Activated CD4-positive, alpha-beta memory T cell treated with anti-CD3 and anti-CD28 coated beads for 36 hours (primary cell): ENCODE measurements around the gene ARMH3. TPM values are rescaled to one million over a fixed set of nuclear protein-coding genes. Genes with fewer than 3 reads are reported as not detected.
A peak's percentile ranks its signal among the peaks of the same experiment; 100 is the strongest.

Experiments used
- CTCF ChIA-PET: fragments of 350-600 bp; sonication (Branson Sonifier 250); formaldehyde crosslinking; loops from one replicate; lab custom pipeline; 2021; ENCODE audit warnings: antibody characterized with exemption, inconsistent platforms; lab: Charles Lee
- POLR2A ChIA-PET: fragments of 350-600 bp; sonication (Branson Sonifier 250); formaldehyde crosslinking; loops from one replicate; lab custom pipeline; 2021; ENCODE audit warnings: antibody characterized with exemption; lab: Charles Lee
- DNase-seq: peaks from one replicate; pipeline ENCODE4 v3.0.0-alpha.2; 2020
- H3K27ac Mint-ChIP-seq: one replicate; pipeline ENCODE4 v1.8.0; 2021; ENCODE audit warnings: mixed read lengths
- H3K27me3 Mint-ChIP-seq: one replicate; pipeline ENCODE4 v1.8.0; 2021; ENCODE audit warnings: mixed read lengths
- H3K36me3 Mint-ChIP-seq: one replicate; pipeline ENCODE4 v1.8.0; 2021; ENCODE audit warnings: mixed read lengths
- H3K4me1 Mint-ChIP-seq: one replicate; pipeline ENCODE4 v1.8.0; 2021; ENCODE audit warnings: low read depth, mixed read lengths
- H3K4me3 Mint-ChIP-seq: one replicate; pipeline ENCODE4 v1.8.0; 2021; ENCODE audit warnings: mild to moderate bottlenecking, mixed read lengths
- H3K9me3 Mint-ChIP-seq: one replicate; pipeline ENCODE4 v1.8.0; 2021; ENCODE audit warnings: mixed read lengths
- intact Hi-C: fragments of 100-400 bp; cut with micrococcal nuclease; formaldehyde crosslinking; loops from one replicate; pipeline ENCODE4 v1.15.1; 2023
- total RNA-seq, 2 experiments: library from RNA; stranded (reverse); gene quantifications; one replicate each; pipeline ENCODE4 v1.2.3, GENCODE V29; 2021

Gene ARMH3
- total RNA-seq, 2 experiments from 2014 or later: 16.1 to 18.8 TPM

- DNase-seq: peak; percentile 43
- intact Hi-C loops: loop anchor here (5.0 kb wide), 1 partner anchor 298 kb away; the partner anchor contains the start of gene PPRC1
- Mint-ChIP-seq H3K27me3 (no peaks in the 10 kb centered on the region), H3K9me3 (no peaks in the 10 kb centered on the region), H3K27ac (peak overlapping the region; percentile 13), H3K4me1 (peaks cover 64% of the 10 kb centered on the region), H3K36me3 (no peaks in the 10 kb centered on the region), H3K4me3 (no peak overlapping the region)
- CTCF ChIA-PET: interaction anchor here (1.9 kb wide), 1 partner anchor 54 kb away, joined by 8 read pairs; no protein-coding TSS in a partner anchor
- POLR2A ChIA-PET: no interaction called here
Measured at GRCh38 chr10:101834341-101834740, 221.6 kb downstream of the ARMH3 start.

DNA sequence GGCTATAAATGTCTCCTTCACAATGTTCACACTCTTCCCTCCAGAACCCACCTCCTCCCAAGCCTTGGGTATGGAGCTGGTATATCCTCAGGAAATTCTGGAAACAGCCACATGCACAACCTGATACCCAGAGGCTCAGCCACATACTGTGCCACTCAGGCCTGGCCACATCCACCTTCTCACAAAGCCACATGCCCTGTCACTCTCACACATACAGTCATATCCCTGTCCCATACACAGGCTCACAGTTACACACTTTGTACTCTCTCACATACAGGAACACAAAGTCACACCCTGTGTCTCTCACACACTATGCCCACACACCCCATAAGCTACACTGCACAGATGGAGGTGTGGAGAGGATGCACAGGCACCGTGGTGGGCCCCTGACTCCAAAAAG lies 222.5 kb downstream of the ARMH3 start:
- H3K27me3 Mint-ChIP-seq: no peaks in the 10 kb centered on the region
- H3K4me1 Mint-ChIP-seq: peaks cover 59% of the 10 kb centered on the region
- ChIA-PET POLR2A (interaction anchor here (2.7 kb wide), 1 partner anchor 15 kb away, joined by 15 read pairs; the partner anchor contains the start of gene OGA), CTCF (interaction anchor here (1.5 to 1.6 kb wide), 2 partner anchors 8 to 15 kb away, joined by 5 read pairs; partner anchors contain the start of gene OGA)
- intact Hi-C loops: loop anchor here (5.0 kb wide), 1 partner anchor 299 kb away; the partner anchor contains the start of gene PPRC1
- DNase-seq: peak; percentile 33
- H3K9me3 Mint-ChIP-seq: no peaks in the 10 kb centered on the region
- H3K27ac Mint-ChIP-seq: no peak overlapping the region
- no peaks in the 10 kb centered on the region for H3K36me3 Mint-ChIP-seq
- no peak overlapping the region for H3K4me3 Mint-ChIP-seq

GRCh38 chr10:101832325-101832771 lies 223.6 kb downstream of the ARMH3 start:
- intact Hi-C loops: loop anchor here (5.0 kb wide), 1 partner anchor 300 kb away; the partner anchor contains the start of gene PPRC1
- CTCF ChIA-PET: interaction anchor here (0.9 to 3.5 kb wide), 5 partner anchors 8 to 14 kb away, joined by 3 to 22 read pairs (median 5); partner anchors contain the start of genes KCNIP2 and OGA
- H3K27ac Mint-ChIP-seq: peak overlapping the region; percentile 86
- H3K27me3 Mint-ChIP-seq: no peaks in the 10 kb centered on the region
- H3K4me1 Mint-ChIP-seq: peaks cover 59% of the 10 kb centered on the region
- POLR2A ChIA-PET: interaction anchor here (0.6 to 2.7 kb wide), 2 partner anchors 14 to 242 kb away, joined by 3 to 15 read pairs; partner anchors contain the start of gene OGA
- no peak overlapping the region for H3K4me3 Mint-ChIP-seq
- no peaks in the 10 kb centered on the region for H3K36me3 Mint-ChIP-seq
- H3K9me3 Mint-ChIP-seq: no peaks in the 10 kb centered on the region
- no peak for DNase-seq

DNA sequence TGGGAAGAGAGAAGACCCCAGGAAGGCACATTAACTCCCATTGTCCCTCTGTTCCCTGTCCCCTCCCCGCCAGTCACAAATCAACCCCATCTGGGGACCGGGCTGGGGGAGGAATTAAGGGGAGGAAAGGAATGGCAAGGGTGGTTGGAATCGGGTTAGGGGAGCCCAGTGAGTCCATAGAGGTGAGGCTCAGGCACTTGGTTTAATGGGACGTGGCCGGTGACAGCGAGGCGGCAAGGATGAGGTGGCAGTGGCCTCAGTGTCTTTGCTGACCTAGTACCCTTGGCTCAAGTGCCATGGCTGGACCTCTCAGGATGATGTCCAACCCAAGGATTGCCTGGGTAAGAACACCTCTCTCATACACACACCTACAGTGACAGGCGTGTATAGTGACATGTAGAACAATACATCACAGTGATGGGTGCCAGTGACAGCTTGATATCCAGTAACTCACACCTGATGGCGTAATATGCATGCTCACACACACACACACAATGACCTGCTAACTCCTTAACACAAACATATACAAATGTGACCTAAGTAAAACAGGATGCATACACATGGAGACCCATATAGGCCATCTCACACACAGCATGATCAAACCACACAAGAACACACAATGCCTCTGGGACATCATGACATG lies 224.7 kb downstream of the ARMH3 start:
- DNase-seq: no peak
- POLR2A ChIA-PET: interaction anchor here (2.7 kb wide), 1 partner anchor 13 kb away, joined by 15 read pairs; the partner anchor contains the start of gene OGA
- H3K9me3 Mint-ChIP-seq: no peaks in the 10 kb centered on the region
- H3K4me3 Mint-ChIP-seq: peak overlapping the region; percentile 75
- H3K27ac Mint-ChIP-seq: peak overlapping the region; percentile 86
- CTCF ChIA-PET: interaction anchor here (3.5 kb wide), 1 partner anchor 9 kb away, joined by 22 read pairs; no protein-coding TSS in a partner anchor
- no peaks in the 10 kb centered on the region for H3K36me3 Mint-ChIP-seq
- no peaks in the 10 kb centered on the region for H3K27me3 Mint-ChIP-seq
- intact Hi-C loops: loop anchor here (1.0 to 5.0 kb wide), 3 partner anchors 12 to 301 kb away; partner anchors contain the start of gene PPRC1
- peaks cover 57% of the 10 kb centered on the region for H3K4me1 Mint-ChIP-seq

- Mint-ChIP-seq H3K4me3 (peak overlapping the region; percentile 75), H3K27me3 (no peaks in the 10 kb centered on the region), H3K9me3 (no peaks in the 10 kb centered on the region), H3K27ac (peak overlapping the region; percentile 86), H3K4me1 (peaks cover 52% of the 10 kb centered on the region), H3K36me3 (no peaks in the 10 kb centered on the region)
- CTCF ChIA-PET: interaction anchor here (1.3 to 3.5 kb wide), 2 partner anchors 10 to 12 kb away, joined by 3 to 22 read pairs; partner anchors contain the start of gene OGA
- intact Hi-C loops: loop anchor here (1.0 to 5.0 kb wide), 3 partner anchors 11 to 302 kb away; partner anchors contain the start of gene PPRC1
- POLR2A ChIA-PET: interaction anchor here (1.4 to 3.9 kb wide), 3 partner anchors 11 to 12 kb away, joined by 6 to 40 read pairs (median 15); partner anchors contain the start of gene OGA
- peak; percentile 93 for DNase-seq
Measured at GRCh38 chr10:101830322-101831168, 225.4 kb downstream of the ARMH3 start.

- CTCF ChIA-PET: interaction anchor here (1.3 to 3.5 kb wide), 2 partner anchors 11 kb away, joined by 3 to 22 read pairs; partner anchors contain the start of gene OGA
- POLR2A ChIA-PET: interaction anchor here (1.4 to 3.9 kb wide), 2 partner anchors 11 kb away, joined by 6 to 40 read pairs; partner anchors contain the start of gene OGA
- intact Hi-C loops: loop anchor here (2.0 to 5.0 kb wide), 2 partner anchors 287 to 303 kb away; partner anchors contain the start of gene PPRC1
Measured at GRCh38 chr10:101829561-101830315, 226.2 kb downstream of the ARMH3 start.

GRCh38 chr10:101828766-101829551 lies 227.0 kb downstream of the ARMH3 start:
- H3K4me1 Mint-ChIP-seq: peaks cover 38% of the 10 kb centered on the region
- ChIA-PET POLR2A (interaction anchor here (1.4 to 3.9 kb wide), 2 partner anchors 10 to 12 kb away, joined by 6 to 40 read pairs; partner anchors contain the start of gene OGA), CTCF (interaction anchor here (1.3 to 3.5 kb wide), 3 partner anchors 10 to 12 kb away, joined by 3 to 22 read pairs (median 16); partner anchors contain the start of gene OGA)
- H3K9me3 Mint-ChIP-seq: no peaks in the 10 kb centered on the region
- no peak for DNase-seq
- H3K36me3 Mint-ChIP-seq: no peaks in the 10 kb centered on the region
- intact Hi-C loops: no loop called here
- H3K4me3 Mint-ChIP-seq: no peak overlapping the region
- H3K27ac Mint-ChIP-seq: no peak overlapping the region
- no peaks in the 10 kb centered on the region for H3K27me3 Mint-ChIP-seq

More at GRCh38 chr10:101829561-101830315, 226.2 kb downstream of the ARMH3 start:
- no peaks in the 10 kb centered on the region for H3K27me3 Mint-ChIP-seq
- peaks cover 46% of the 10 kb centered on the region for H3K4me1 Mint-ChIP-seq
- peak overlapping the region; percentile 86 for H3K27ac Mint-ChIP-seq
- DNase-seq: peak; percentile 76
- H3K9me3 Mint-ChIP-seq: no peaks in the 10 kb centered on the region
- no peaks in the 10 kb centered on the region for H3K36me3 Mint-ChIP-seq
- H3K4me3 Mint-ChIP-seq: peak overlapping the region; percentile 75

GRCh38 chr10:101827919-101828600 lies 227.9 kb downstream of the ARMH3 start:
- H3K27me3 Mint-ChIP-seq: no peaks in the 10 kb centered on the region
- H3K4me1 Mint-ChIP-seq: peaks cover 30% of the 10 kb centered on the region
- no peaks in the 10 kb centered on the region for H3K36me3 Mint-ChIP-seq
- ChIA-PET POLR2A (interaction anchor here (3.9 kb wide), 1 partner anchor 9 kb away, joined by 40 read pairs; the partner anchor contains the start of gene OGA), CTCF (interaction anchor here (1.3 to 2.4 kb wide), 3 partner anchors 8 to 13 kb away, joined by 4 to 16 read pairs (median 8); partner anchors contain the start of gene OGA)
- no peaks in the 10 kb centered on the region for H3K9me3 Mint-ChIP-seq
- no peak overlapping the region for H3K27ac Mint-ChIP-seq
- intact Hi-C loops: no loop called here
- DNase-seq: no peak
- H3K4me3 Mint-ChIP-seq: no peak overlapping the region

- Mint-ChIP-seq H3K9me3 (no peaks in the 10 kb centered on the region), H3K27ac (no peak overlapping the region), H3K36me3 (no peaks in the 10 kb centered on the region)
Measured at GRCh38 chr10:101826852-101827434, 229.0 kb downstream of the ARMH3 start.

More at GRCh38 chr10:101826852-101827434, 229.0 kb downstream of the ARMH3 start:
- ChIA-PET POLR2A (interaction anchor here (3.9 kb wide), 1 partner anchor 8 kb away, joined by 40 read pairs; the partner anchor contains the start of gene OGA), CTCF (interaction anchor here (1.3 to 2.4 kb wide), 3 partner anchors 8 to 14 kb away, joined by 4 to 16 read pairs (median 8); partner anchors contain the start of gene OGA)
- DNase-seq: no peak
- Mint-ChIP-seq H3K4me3 (no peak overlapping the region), H3K27me3 (no peaks in the 10 kb centered on the region), H3K4me1 (peaks cover 23% of the 10 kb centered on the region)
- intact Hi-C loops: no loop called here
